Peyer's patch (tissue), 4 donors: ENCODE data around the gene PPDPF.

Experiments
- POLR2A ChIP-seq, 2 donors: fragments of 450-650 bp; IDR thresholded peaks; one replicate each; pipeline ENCODE4 v1.5.1; 2017; ENCODE audit warnings: antibody characterized with exemption in 2 of 2, mild to moderate bottlenecking in 2 of 2, moderate library complexity in 2 of 2
- TF ChIP-seq, protein P1 (sequence below), 6 experiments: fragments of 450-650 bp in 4 of 6; fragments of 200-600 bp in 2 of 6; sonication (generic) in 1 of 6; IDR thresholded peaks; one replicate each; pipeline ENCODE4 v1.5.1; 2017 to 2019; ENCODE audit warnings: antibody characterized with exemption in 6 of 6, mild to moderate bottlenecking in 3 of 6, moderate library complexity in 1 of 6

DNA sequence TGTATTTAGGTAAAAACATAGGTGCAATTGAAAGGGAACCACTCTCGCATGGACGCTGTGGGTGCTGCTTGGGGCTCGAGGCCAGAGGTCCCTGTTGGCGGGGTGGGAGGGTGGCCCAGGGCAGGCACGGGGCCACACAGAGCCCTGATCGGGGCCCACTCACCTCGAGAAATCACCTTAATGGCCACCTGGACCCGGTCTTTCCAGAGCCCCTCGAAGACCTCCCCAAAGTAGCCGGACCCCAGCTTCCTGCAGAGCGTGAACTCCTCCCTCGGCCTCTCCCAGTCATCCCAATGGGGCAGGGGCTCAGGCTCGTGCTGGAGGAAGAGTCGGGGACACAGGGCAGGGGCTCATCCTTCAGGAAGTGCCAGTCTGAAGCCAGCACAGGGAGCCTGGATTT, 12.8 kb downstream of the PPDPF start:
- no peak for TF ChIP-seq POLR2A (IDR thresholded peaks at IDR 0.05)
- TF ChIP-seq, protein P1, sequence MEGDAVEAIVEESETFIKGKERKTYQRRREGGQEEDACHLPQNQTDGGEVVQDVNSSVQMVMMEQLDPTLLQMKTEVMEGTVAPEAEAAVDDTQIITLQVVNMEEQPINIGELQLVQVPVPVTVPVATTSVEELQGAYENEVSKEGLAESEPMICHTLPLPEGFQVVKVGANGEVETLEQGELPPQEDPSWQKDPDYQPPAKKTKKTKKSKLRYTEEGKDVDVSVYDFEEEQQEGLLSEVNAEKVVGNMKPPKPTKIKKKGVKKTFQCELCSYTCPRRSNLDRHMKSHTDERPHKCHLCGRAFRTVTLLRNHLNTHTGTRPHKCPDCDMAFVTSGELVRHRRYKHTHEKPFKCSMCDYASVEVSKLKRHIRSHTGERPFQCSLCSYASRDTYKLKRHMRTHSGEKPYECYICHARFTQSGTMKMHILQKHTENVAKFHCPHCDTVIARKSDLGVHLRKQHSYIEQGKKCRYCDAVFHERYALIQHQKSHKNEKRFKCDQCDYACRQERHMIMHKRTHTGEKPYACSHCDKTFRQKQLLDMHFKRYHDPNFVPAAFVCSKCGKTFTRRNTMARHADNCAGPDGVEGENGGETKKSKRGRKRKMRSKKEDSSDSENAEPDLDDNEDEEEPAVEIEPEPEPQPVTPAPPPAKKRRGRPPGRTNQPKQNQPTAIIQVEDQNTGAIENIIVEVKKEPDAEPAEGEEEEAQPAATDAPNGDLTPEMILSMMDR (IDR thresholded peaks at IDR 0.05) = no peak
